BE2C (cell line): Measurements from ENCODE around the gene TFF2.

Experiments used
- DNase-seq: peaks from one replicate; pipeline ENCODE4 v3.0.0-alpha.2; 2020
- H3K27me3 ChIP-seq: fragments of 250-450 bp; sonication (Bioruptor Pico); 2 replicates; pipeline ENCODE4 v1.5.1; 2020; ENCODE audit warnings: mild to moderate bottlenecking
- H3K36me3 ChIP-seq: fragments of 250-450 bp; sonication (Bioruptor Pico); 2 replicates; pipeline ENCODE4 v1.5.1; 2020; ENCODE audit warnings: mild to moderate bottlenecking
- H3K4me1 ChIP-seq: fragments of 250-450 bp; sonication (Bioruptor Pico); 2 replicates; pipeline ENCODE4 v1.5.1; 2020
- H3K4me3 ChIP-seq: 2 replicates; pipeline ENCODE4 v1.5.1; 2011; ENCODE audit warnings: low read depth, low read length
- H3K9me3 ChIP-seq: fragments of 250-450 bp; sonication (Bioruptor Pico); 2 replicates; pipeline ENCODE4 v1.5.1; 2020
- CTCF ChIP-seq: IDR thresholded peaks from 2 replicates; pipeline ENCODE4 v1.5.1; 2012; ENCODE audit warnings: mild to moderate bottlenecking, low read depth, low read length

Gene TFF2

GRCh38 chr21:42321231-42321630 lies 29.6 kb downstream of the TFF2 start:
- Histone ChIP-seq H3K9me3 (no peaks in the 10 kb centered on the region), H3K4me3 (no peak overlapping the region), H3K4me1 (no peaks in the 10 kb centered on the region), H3K36me3 (no peaks in the 10 kb centered on the region), H3K27me3 (peaks cover 23% of the 10 kb centered on the region)
- no peak for DNase-seq
- TF ChIP-seq CTCF, result no peak

- H3K36me3 ChIP-seq, result no peaks in the 10 kb centered on the region
- H3K4me3 ChIP-seq, result no peak overlapping the region
- TF ChIP-seq CTCF, result no peak
- no peaks in the 10 kb centered on the region for H3K9me3 ChIP-seq
- DNase-seq, result no peak
- H3K27me3 ChIP-seq, result peaks cover 22% of the 10 kb centered on the region
- H3K4me1 ChIP-seq, result no peaks in the 10 kb centered on the region
Observed at GRCh38 chr21:42320791-42321190, 30.0 kb downstream of the TFF2 start.

GRCh38 chr21:42319851-42320572 lies 30.8 kb downstream of the TFF2 start:
- no peaks in the 10 kb centered on the region for H3K36me3 ChIP-seq
- H3K4me1 ChIP-seq, result no peaks in the 10 kb centered on the region
- H3K9me3 ChIP-seq, result no peaks in the 10 kb centered on the region
- no peak for DNase-seq
- TF ChIP-seq CTCF, result no peak
- no peak overlapping the region for H3K4me3 ChIP-seq
- H3K27me3 ChIP-seq, result peaks cover 14% of the 10 kb centered on the region

- Histone ChIP-seq H3K4me3 (no peak overlapping the region), H3K36me3 (no peaks in the 10 kb centered on the region), H3K9me3 (no peaks in the 10 kb centered on the region), H3K27me3 (peaks cover 8% of the 10 kb centered on the region), H3K4me1 (no peaks in the 10 kb centered on the region)
- no peak for TF ChIP-seq CTCF
- no peak for DNase-seq
Observed at GRCh38 chr21:42319376-42319775, 31.4 kb downstream of the TFF2 start.

- Histone ChIP-seq H3K4me3 (no peak overlapping the region), H3K36me3 (no peaks in the 10 kb centered on the region), H3K27me3 (peaks cover under 1% of the 10 kb centered on the region; the same call in 1 of the 2 replicates), H3K9me3 (no peaks in the 10 kb centered on the region), H3K4me1 (no peaks in the 10 kb centered on the region)
- no peak for TF ChIP-seq CTCF
- DNase-seq, result no peak
Observed at GRCh38 chr21:42317826-42318746, 32.7 kb downstream of the TFF2 start.

GRCh38 chr21:42317341-42317741 lies 33.5 kb downstream of the TFF2 start:
- no peak for TF ChIP-seq CTCF
- no peaks in the 10 kb centered on the region for H3K4me1 ChIP-seq

More at GRCh38 chr21:42317341-42317741, 33.5 kb downstream of the TFF2 start:
- H3K36me3 ChIP-seq, result no peaks in the 10 kb centered on the region
- H3K4me3 ChIP-seq, result no peak overlapping the region
- H3K9me3 ChIP-seq, result no peaks in the 10 kb centered on the region
- H3K27me3 ChIP-seq, result no peaks in the 10 kb centered on the region
- DNase-seq, result no peak
